C4-2B (cell line): Measurements from ENCODE around the gene CFAP299.

Experiments used
- CTCF ChIP-seq: fragments of 450-650 bp; conservative IDR thresholded peaks from 2 replicates; pipeline ENCODE4 v1.5.1; 2017; ENCODE audit warnings: mild to moderate bottlenecking
- ZFX ChIP-seq: fragments of 450-650 bp; IDR thresholded peaks from 2 replicates; pipeline ENCODE4 v1.6.1; 2017

GRCh38 chr4:80454040-80454439 is 118.5 kb downstream of the CFAP299 start:
- TF ChIP-seq CTCF (no peak), ZFX (no peak)
